Tibial nerve (tissue), 4 donors: ENCODE data around the gene C1orf159. TPM values are rescaled to one million over a fixed set of nuclear protein-coding genes. Genes with fewer than 3 reads are reported as not detected.
A peak's percentile ranks its signal among the peaks of the same experiment; 100 is the strongest.
"Not testable (repeated sequence)": the region's sequence is repeated elsewhere in the genome, so short reads cannot be mapped to it uniquely, and the experiment has no call there.

Source experiments
- DNase-seq, 2 donors: peaks; one replicate each; pipeline ENCODE4 v3.0.0-alpha.2; 2019; ENCODE audit warnings: low spot score in 2 of 2
- H3K27ac ChIP-seq, 4 donors: fragments of 200-600 bp; sonication (generic) in 3 of 4; one replicate each; pipeline ENCODE4 v1.5.1; 2017 to 2019; ENCODE audit warnings: mild to moderate bottlenecking in 1 of 4
- H3K27me3 ChIP-seq, 2 donors: fragments of 200-600 bp; sonication (generic) in 1 of 2; one replicate each; pipeline versions ENCODE4 v1.5.1 to v1.6.0; 2017 to 2019
- H3K36me3 ChIP-seq, 3 donors: fragments of 200-600 bp; sonication (generic); one replicate each; pipeline ENCODE4 v1.5.1; 2018 to 2019
- H3K4me1 ChIP-seq, 4 donors: fragments of 200-600 bp; sonication (generic) in 3 of 4; one replicate each; pipeline ENCODE4 v1.5.1; 2017 to 2019
- H3K4me3 ChIP-seq, 4 donors: fragments of 200-600 bp; sonication (generic) in 3 of 4; one replicate each; pipeline ENCODE4 v1.5.1; 2017 to 2019; ENCODE audit warnings: mild to moderate bottlenecking in 1 of 4, moderate library complexity in 1 of 4
- H3K9me3 ChIP-seq, 4 donors: fragments of 200-600 bp; sonication (generic) in 3 of 4; one replicate each; pipeline ENCODE4 v1.5.1; 2017 to 2019
- CTCF ChIP-seq, 5 experiments: fragments of 200-600 bp in 3 of 5; fragments of 450-650 bp in 2 of 5; sonication (generic) in 3 of 5; IDR thresholded peaks; one replicate each; pipeline ENCODE4 v1.5.1; 2016 to 2019; ENCODE audit warnings: antibody characterized with exemption in 5 of 5, mild to moderate bottlenecking in 3 of 5, moderate library complexity in 2 of 5
- EP300 ChIP-seq, 2 donors: sonication (generic); formaldehyde crosslinking; IDR thresholded peaks; one replicate each; pipeline ENCODE4 v1.6.1; 2017; ENCODE audit warnings: antibody characterized with exemption in 2 of 2, mild to moderate bottlenecking in 1 of 2
- POLR2A ChIP-seq, 2 donors: fragments of 450-650 bp; IDR thresholded peaks; one replicate each; pipeline ENCODE4 v1.6.1; 2017; ENCODE audit warnings: antibody characterized with exemption in 2 of 2, mild to moderate bottlenecking in 2 of 2, moderate library complexity in 2 of 2
- WGBS, 2 donors: methylation state at CpG; one replicate each; pipeline ENCODE4 v1.1.5; 2018; 5-methylcytosine and 5-hydroxymethylcytosine counted together
- total RNA-seq, 4 donors: library from RNA; depleted of rRNA; stranded (reverse); fragments of >200 nt; gene quantifications; one replicate each; pipeline ENCODE4 v1.1.0, GENCODE V29; 2016

The C1orf159 gene
- total RNA-seq, 4 donors from 2014 or later: 18.4 to 29.4 (median 23.1) TPM

- Histone ChIP-seq H3K9me3 (no peaks in the 10 kb centered on the region), H3K27ac (no peak overlapping the region), H3K4me3 (peak overlapping the region; percentile 4 to 41 (median 26)), H3K4me1 (peaks cover 0 to 17% (median 12%) of the 10 kb centered on the region in 4 donors), H3K27me3 (peaks cover 0 to 19% of the 10 kb centered on the region in 2 donors), H3K36me3 (peaks cover 0 to 41% (median 0%) of the 10 kb centered on the region in 3 donors)
- TF ChIP-seq EP300 (IDR thresholded peaks at IDR 0.05): no peak
- TF ChIP-seq POLR2A (IDR thresholded peaks at IDR 0.05): no peak
- TF ChIP-seq CTCF (IDR thresholded peaks at IDR 0.05): no peak
- DNase-seq: no peak
- 2 to 6% methylated on average over 11 to 20 of the region's 23 CpGs for WGBS, 2 donors
Observed at GRCh38 chr1:1080122-1080757, 35.6 kb downstream of the C1orf159 start.

- Histone ChIP-seq H3K27me3 (peaks cover 0 to 26% of the 10 kb centered on the region in 2 donors), H3K27ac (no peak overlapping the region), H3K4me1 (peaks cover 0 to 17% (median 12%) of the 10 kb centered on the region in 4 donors), H3K9me3 (no peaks in the 10 kb centered on the region), H3K4me3 (peak overlapping the region; percentile 4 to 41 (median 26)), H3K36me3 (peaks cover 0 to 34% (median 0%) of the 10 kb centered on the region in 3 donors)
- peak in 1 of 2 donors; percentile 10 for TF ChIP-seq EP300 (IDR thresholded peaks at IDR 0.05)
- no peak for TF ChIP-seq CTCF (IDR thresholded peaks at IDR 0.05)
- no peak for TF ChIP-seq POLR2A (IDR thresholded peaks at IDR 0.05)
- no peak for DNase-seq
- 0 to 1% methylated on average over 11 to 22 of the region's 38 CpGs for WGBS, 2 donors
Observed at GRCh38 chr1:1079408-1080121, 36.3 kb downstream of the C1orf159 start.

DNA sequence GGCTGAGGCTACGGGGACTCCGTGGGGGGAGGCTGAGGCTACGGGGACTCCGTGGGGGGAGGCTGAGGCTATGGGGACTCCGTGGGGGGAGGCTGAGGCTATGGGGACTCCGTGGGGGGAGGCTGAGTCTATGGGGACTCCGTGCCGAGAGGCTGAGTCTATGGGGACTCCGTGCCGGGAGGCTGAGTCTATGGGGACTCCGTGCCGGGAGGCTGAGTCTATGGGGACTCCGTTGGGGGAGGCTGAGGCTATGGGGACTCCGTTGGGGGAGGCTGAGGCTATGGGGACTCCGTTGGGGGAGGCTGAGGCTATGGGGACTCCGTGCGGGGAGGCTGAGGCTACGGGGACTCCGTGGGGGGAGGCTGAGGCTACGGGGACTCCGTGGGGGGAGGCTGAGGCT lies 38.5 kb downstream of the C1orf159 start:
- H3K4me1 ChIP-seq: peaks cover 0 to 17% (median 12%) of the 10 kb centered on the region in 4 donors
- DNase-seq, H3K9me3 ChIP-seq, H3K4me3 ChIP-seq, H3K27ac ChIP-seq: not testable (repeated sequence)
- peaks cover 0 to 13% (median 0%) of the 10 kb centered on the region in 3 donors for H3K36me3 ChIP-seq
- 33% methylated on average over 2 of the region's 21 CpGs; no CpG with 5 or more reads in 1 of the 2 donors for WGBS, 2 donors
- peaks cover 0 to 48% of the 10 kb centered on the region in 2 donors for H3K27me3 ChIP-seq

DNA sequence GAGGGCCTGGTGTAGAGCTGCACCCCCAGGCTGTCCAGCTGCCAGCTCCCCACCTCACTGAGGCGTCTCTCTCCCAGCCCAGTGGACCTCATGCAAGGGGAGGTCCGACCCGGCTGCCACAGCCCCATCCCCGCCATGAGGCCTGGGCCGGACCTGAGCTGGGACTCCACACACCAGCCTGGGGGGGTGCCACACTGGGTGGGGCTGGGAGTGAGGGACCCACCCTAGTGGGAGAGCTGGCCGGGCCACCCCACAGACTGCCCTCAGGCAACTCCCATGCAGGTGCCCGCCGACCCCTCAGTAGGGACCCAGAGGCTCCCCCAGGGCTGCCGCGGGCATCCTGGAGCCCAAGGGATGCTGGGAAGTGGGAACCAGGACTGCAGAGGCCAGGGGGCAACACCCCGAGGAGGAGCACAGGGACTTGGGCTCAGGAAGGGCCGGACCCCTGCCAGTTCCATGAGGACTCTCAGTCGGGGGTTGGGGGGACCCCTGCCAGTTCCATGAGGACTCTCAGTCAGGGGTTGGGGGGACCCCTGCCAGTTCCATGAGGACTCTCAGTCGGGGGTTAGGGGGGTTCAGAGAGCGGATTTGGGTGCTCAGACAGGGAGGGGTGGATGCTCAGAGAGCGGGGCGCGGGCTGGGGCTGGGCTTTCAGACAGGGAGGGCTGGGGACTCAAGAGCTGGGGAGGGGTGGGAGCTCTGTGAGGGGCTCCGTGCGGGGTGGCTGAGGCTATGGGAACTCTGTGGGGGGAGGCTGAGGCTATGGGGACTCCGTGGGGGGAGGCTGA lies 40.5 kb downstream of the C1orf159 start:
- Histone ChIP-seq H3K27me3 (peaks cover 0 to 66% of the 10 kb centered on the region in 2 donors), H3K36me3 (no peaks in the 10 kb centered on the region), H3K27ac (no peak overlapping the region), H3K4me3 (no peak overlapping the region), H3K4me1 (peaks cover 0 to 12% (median 11%) of the 10 kb centered on the region in 4 donors), H3K9me3 (no peaks in the 10 kb centered on the region)
- 40 to 45% methylated on average over 14 to 15 of the region's 21 CpGs for WGBS, 2 donors
- no peak for DNase-seq
- TF ChIP-seq POLR2A (IDR thresholded peaks at IDR 0.05) (no peak), CTCF (IDR thresholded peaks at IDR 0.05) (no peak), EP300 (IDR thresholded peaks at IDR 0.05) (no peak)

DNA sequence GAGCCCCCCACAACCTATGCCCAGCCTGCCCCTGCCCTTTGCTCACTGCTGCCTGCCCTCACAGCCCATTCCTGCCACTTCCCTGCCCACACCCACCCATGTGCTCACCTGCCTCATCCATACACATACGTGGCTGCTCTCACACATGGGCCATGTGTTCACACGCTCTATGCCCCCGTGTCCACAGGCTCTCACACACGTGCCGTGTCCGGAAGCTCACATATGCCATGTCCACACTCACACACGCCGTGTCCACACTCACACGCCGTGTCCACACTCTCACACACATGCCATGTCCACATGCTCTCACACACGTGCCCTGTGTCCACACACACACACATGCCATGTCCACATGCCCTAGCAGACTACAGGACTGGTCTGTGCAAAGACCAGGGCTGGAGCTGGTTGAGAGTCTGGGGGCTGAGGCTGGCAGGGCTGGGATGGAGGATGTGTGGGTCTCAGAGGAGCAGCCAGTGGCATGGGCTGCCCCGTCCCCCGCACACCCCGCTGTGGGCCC lies 41.2 kb downstream of the C1orf159 start:
- no peak overlapping the region for H3K27ac ChIP-seq
- DNase-seq: no peak
- TF ChIP-seq EP300 (IDR thresholded peaks at IDR 0.05): no peak
- TF ChIP-seq POLR2A (IDR thresholded peaks at IDR 0.05): no peak
- no peak for TF ChIP-seq CTCF (IDR thresholded peaks at IDR 0.05)
- H3K4me3 ChIP-seq: no peak overlapping the region
- H3K27me3 ChIP-seq: peaks cover 0 to 66% of the 10 kb centered on the region in 2 donors
- 73 to 81% methylated on average over 11 to 14 of the region's 14 CpGs for WGBS, 2 donors
- peaks cover 0 to 10% (median 5%) of the 10 kb centered on the region in 4 donors for H3K4me1 ChIP-seq
- no peaks in the 10 kb centered on the region for H3K9me3 ChIP-seq
- H3K36me3 ChIP-seq: no peaks in the 10 kb centered on the region
